GM12864 (cell line): ENCODE results near the gene KCNT2.

Source experiments
- DNase-seq: peaks from one replicate; pipeline ENCODE4 v3.0.0-alpha.2; 2011; ENCODE audit warnings: low read depth
- H3K4me3 ChIP-seq: 2 replicates; pipeline ENCODE4 v1.5.1; 2011; ENCODE audit warnings: mild to moderate bottlenecking, low read depth, low read length, control low read depth
- TF ChIP-seq, protein P1 (sequence below): IDR thresholded peaks from 2 replicates; pipeline ENCODE4 v1.5.1; 2011; ENCODE audit warnings: low read depth, mild to moderate bottlenecking, moderate library complexity, low read length, control low read depth, inconsistent platforms; ENCODE audit errors: missing control alignments

KCNT2 gene

DNA sequence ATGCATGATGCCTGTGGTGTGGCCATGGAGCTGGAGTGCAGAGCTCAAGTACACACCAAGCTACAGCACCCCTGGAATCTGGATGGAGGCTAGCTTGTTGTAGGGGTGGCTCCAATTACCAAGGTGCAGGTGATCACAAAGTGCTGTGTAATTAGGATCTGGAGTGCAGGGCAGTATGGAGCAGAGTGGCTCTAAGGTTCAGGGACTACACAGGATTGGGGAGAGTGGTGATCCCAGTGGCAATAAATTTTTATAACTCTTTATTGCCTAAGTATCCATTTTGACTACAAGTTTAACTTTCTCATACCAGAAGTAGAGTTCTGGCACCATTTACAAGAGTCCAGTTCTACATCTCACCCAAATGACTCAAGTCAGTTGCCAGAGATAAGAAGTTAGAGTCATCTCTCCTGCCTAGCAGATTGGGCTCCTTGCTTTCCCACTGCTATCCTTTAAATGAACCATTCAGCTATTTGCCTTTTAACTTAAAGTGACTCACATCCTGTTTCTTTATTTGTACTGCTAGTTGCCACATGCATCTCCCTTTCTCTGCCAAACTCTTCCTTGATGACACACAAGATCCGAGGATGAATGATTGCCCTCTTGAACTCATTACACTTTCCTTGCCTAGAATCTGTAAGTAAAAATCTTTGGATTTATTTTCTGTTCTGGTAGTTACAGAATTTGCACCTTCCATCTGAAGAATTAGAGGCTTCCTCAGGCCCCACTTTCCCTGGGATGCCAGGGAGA, 427.2 kb downstream of the KCNT2 start:
- no peak overlapping the region for H3K4me3 ChIP-seq
- DNase-seq, result no peak
- TF ChIP-seq, protein P1, sequence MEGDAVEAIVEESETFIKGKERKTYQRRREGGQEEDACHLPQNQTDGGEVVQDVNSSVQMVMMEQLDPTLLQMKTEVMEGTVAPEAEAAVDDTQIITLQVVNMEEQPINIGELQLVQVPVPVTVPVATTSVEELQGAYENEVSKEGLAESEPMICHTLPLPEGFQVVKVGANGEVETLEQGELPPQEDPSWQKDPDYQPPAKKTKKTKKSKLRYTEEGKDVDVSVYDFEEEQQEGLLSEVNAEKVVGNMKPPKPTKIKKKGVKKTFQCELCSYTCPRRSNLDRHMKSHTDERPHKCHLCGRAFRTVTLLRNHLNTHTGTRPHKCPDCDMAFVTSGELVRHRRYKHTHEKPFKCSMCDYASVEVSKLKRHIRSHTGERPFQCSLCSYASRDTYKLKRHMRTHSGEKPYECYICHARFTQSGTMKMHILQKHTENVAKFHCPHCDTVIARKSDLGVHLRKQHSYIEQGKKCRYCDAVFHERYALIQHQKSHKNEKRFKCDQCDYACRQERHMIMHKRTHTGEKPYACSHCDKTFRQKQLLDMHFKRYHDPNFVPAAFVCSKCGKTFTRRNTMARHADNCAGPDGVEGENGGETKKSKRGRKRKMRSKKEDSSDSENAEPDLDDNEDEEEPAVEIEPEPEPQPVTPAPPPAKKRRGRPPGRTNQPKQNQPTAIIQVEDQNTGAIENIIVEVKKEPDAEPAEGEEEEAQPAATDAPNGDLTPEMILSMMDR, result no peak

DNA sequence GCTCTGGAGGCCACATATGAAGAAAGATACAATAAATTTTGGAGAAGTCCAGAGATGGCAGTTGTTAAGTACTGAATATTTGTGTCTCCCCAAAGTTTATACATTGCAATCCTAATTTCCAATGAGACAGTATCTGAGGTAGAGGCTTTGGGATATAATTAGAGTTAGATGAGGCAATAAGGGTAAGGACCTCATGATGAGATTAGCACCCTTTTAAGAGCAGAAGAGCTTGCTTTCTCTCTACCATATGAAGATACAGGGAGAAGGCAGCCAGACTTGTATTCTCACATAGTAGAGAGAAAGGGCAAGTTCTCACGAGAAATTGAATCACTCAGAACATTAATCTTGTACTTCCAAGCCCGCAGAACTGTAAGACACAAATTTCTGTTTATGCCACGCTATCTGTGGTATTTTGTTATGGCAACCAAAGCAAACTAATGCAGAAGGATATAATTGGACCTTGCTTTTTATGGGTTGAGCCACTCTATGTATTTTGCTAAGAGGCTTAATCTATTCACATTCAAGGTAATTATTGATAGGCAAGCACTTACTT, 430.1 kb downstream of the KCNT2 start:
- TF ChIP-seq, protein P1, result no peak
- no peak for DNase-seq

More for the DNA sequence above, 430.1 kb downstream of the KCNT2 start:
- no peak overlapping the region for H3K4me3 ChIP-seq
